ENCODE data around the gene EPHA10.

DNA sequence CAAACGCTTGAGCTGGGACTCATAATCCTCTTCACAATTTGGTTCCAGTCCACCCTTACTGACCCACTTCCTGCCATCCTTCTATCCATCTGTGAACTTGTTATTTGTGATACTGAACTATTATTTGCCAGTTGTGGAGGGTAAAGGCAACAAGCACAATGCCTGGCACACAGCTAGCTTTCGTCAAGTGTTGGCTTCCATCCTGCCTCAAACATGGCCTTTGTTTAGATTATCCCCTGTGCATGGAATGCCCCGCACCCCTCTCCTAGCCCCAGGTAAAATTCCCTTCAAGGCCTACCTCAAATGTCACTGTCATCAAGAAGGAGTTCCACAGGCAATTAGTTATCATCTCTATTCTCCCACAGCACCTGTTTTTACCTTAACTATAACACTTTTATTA, 84.0 kb downstream of the EPHA10 start:
- TF ChIP-seq PPARA (CRISPR knock-in tag; IDR thresholded peaks at IDR 0.05; ENCODE audit: borderline replicate concordance) (no peak), ZFP30 (CRISPR knock-in tag; IDR thresholded peaks at IDR 0.05) (no peak), SNAI2 (CRISPR knock-in tag; IDR thresholded peaks at IDR 0.05) (no peak), ARNTL (CRISPR knock-in tag; IDR thresholded peaks at IDR 0.05; ENCODE audit: borderline replicate concordance, low read depth) (no peak), RARB (CRISPR knock-in tag; IDR thresholded peaks at IDR 0.05) (no peak), TOX (CRISPR knock-in tag; IDR thresholded peaks at IDR 0.05; ENCODE audit: borderline replicate concordance) (no peak)
- TF ChIP-seq, protein P1, sequence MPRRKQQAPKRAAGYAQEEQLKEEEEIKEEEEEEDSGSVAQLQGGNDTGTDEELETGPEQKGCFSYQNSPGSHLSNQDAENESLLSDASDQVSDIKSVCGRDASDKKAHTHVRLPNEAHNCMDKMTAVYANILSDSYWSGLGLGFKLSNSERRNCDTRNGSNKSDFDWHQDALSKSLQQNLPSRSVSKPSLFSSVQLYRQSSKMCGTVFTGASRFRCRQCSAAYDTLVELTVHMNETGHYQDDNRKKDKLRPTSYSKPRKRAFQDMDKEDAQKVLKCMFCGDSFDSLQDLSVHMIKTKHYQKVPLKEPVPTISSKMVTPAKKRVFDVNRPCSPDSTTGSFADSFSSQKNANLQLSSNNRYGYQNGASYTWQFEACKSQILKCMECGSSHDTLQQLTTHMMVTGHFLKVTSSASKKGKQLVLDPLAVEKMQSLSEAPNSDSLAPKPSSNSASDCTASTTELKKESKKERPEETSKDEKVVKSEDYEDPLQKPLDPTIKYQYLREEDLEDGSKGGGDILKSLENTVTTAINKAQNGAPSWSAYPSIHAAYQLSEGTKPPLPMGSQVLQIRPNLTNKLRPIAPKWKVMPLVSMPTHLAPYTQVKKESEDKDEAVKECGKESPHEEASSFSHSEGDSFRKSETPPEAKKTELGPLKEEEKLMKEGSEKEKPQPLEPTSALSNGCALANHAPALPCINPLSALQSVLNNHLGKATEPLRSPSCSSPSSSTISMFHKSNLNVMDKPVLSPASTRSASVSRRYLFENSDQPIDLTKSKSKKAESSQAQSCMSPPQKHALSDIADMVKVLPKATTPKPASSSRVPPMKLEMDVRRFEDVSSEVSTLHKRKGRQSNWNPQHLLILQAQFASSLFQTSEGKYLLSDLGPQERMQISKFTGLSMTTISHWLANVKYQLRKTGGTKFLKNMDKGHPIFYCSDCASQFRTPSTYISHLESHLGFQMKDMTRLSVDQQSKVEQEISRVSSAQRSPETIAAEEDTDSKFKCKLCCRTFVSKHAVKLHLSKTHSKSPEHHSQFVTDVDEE (CRISPR knock-in tag; IDR thresholded peaks at IDR 0.05): no peak
- TF ChIP-seq, protein P2, sequence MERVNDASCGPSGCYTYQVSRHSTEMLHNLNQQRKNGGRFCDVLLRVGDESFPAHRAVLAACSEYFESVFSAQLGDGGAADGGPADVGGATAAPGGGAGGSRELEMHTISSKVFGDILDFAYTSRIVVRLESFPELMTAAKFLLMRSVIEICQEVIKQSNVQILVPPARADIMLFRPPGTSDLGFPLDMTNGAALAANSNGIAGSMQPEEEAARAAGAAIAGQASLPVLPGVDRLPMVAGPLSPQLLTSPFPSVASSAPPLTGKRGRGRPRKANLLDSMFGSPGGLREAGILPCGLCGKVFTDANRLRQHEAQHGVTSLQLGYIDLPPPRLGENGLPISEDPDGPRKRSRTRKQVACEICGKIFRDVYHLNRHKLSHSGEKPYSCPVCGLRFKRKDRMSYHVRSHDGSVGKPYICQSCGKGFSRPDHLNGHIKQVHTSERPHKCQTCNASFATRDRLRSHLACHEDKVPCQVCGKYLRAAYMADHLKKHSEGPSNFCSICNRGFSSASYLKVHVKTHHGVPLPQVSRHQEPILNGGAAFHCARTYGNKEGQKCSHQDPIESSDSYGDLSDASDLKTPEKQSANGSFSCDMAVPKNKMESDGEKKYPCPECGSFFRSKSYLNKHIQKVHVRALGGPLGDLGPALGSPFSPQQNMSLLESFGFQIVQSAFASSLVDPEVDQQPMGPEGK (CRISPR knock-in tag; IDR thresholded peaks at IDR 0.05; ENCODE audit: borderline replicate concordance): no peak
- TF ChIP-seq, protein P3, sequence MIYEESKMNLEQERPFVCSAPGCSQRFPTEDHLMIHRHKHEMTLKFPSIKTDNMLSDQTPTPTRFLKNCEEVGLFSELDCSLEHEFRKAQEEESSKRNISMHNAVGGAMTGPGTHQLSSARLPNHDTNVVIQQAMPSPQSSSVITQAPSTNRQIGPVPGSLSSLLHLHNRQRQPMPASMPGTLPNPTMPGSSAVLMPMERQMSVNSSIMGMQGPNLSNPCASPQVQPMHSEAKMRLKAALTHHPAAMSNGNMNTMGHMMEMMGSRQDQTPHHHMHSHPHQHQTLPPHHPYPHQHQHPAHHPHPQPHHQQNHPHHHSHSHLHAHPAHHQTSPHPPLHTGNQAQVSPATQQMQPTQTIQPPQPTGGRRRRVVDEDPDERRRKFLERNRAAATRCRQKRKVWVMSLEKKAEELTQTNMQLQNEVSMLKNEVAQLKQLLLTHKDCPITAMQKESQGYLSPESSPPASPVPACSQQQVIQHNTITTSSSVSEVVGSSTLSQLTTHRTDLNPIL (CRISPR knock-in tag; IDR thresholded peaks at IDR 0.05; ENCODE audit: low read depth): no peak
- TF ChIP-seq, protein P4, sequence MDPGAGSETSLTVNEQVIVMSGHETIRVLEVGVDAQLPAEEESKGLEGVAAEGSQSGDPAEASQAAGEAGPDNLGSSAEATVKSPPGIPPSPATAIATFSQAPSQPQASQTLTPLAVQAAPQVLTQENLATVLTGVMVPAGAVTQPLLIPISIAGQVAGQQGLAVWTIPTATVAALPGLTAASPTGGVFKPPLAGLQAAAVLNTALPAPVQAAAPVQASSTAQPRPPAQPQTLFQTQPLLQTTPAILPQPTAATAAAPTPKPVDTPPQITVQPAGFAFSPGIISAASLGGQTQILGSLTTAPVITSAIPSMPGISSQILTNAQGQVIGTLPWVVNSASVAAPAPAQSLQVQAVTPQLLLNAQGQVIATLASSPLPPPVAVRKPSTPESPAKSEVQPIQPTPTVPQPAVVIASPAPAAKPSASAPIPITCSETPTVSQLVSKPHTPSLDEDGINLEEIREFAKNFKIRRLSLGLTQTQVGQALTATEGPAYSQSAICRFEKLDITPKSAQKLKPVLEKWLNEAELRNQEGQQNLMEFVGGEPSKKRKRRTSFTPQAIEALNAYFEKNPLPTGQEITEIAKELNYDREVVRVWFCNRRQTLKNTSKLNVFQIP (CRISPR knock-in tag; IDR thresholded peaks at IDR 0.05; ENCODE audit: borderline replicate concordance, low read depth): no peak
